ENCODE measurements around the gene DLL3. TPM values are rescaled to one million over a fixed set of nuclear protein-coding genes. Genes with fewer than 3 reads are reported as not detected.

DLL3 gene
- total RNA-seq, 1 experiment from 2014 or later: 16.4 TPM

DNA sequence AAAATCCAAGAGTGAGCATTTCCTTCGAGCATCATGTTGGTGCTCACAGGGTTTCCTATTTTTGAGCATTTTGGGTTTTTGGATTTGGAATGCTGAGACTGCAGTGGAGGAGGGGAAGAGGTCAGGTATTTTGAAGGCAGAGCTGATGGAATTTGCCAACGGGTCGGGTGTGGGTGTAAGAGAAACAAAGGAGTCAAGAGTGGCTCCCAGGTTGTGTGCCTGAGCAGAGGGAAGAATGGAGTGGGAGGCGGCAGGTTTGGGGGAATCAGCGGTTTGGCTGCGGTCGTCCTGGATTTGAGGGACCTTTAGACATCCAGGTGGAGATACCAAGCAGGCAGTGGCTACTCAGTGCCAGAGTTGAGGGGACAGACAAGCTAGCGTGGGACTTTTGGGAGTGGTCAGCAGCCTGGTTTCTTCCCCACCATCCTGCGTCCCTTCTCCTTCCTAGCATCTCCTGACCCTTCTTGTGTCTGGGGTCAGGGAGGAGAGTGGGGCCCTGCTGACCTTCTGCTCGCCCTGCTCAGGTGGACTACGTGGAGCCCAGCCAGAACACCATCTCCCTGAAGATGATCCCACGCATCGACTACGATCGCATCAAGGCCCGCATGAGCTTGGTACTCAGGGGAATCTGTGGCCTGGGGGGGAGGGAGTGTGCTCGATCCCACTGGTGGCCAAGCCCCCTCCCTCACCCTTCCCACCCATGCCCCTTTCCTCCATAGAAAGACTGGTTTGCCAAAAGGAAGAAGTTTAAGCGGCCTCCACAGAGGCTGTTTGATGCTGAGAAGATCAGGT is 32.6 kb upstream of the DLL3 start:
- Mint-ChIP-seq H3K4me3 (no peak overlapping the region), H3K4me1 (no peaks in the 10 kb centered on the region), H3K27ac (no peak overlapping the region), H3K27me3 (ENCODE audit: low read depth) (no peaks in the 10 kb centered on the region), H3K9me3 (no peaks in the 10 kb centered on the region), H3K36me3 (peaks cover 72% of the 10 kb centered on the region)
- CTCF ChIA-PET: interaction anchor here (1.7 kb wide), 1 partner anchor 8 kb away, joined by 6 read pairs; no protein-coding TSS in a partner anchor
- POLR2A ChIA-PET: no interaction called here
- no peak for DNase-seq (ENCODE audit: low spot score)
- ATAC-seq: no peak
- TF ChIP-seq, protein P1, sequence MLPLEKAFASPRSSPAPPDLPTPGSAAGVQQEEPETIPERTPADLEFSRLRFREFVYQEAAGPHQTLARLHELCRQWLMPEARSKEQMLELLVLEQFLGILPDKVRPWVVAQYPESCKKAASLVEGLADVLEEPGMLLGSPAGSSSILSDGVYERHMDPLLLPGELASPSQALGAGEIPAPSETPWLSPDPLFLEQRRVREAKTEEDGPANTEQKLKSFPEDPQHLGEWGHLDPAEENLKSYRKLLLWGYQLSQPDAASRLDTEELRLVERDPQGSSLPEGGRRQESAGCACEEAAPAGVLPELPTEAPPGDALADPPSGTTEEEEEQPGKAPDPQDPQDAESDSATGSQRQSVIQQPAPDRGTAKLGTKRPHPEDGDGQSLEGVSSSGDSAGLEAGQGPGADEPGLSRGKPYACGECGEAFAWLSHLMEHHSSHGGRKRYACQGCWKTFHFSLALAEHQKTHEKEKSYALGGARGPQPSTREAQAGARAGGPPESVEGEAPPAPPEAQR (CRISPR knock-in tag; IDR thresholded peaks at IDR 0.05): no peak
- no peak for TF ChIP-seq RORB (CRISPR knock-in tag; IDR thresholded peaks at IDR 0.05)
- TF ChIP-seq, protein P2, sequence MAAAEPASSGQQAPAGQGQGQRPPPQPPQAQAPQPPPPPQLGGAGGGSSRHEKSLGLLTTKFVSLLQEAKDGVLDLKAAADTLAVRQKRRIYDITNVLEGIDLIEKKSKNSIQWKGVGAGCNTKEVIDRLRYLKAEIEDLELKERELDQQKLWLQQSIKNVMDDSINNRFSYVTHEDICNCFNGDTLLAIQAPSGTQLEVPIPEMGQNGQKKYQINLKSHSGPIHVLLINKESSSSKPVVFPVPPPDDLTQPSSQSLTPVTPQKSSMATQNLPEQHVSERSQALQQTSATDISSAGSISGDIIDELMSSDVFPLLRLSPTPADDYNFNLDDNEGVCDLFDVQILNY (CRISPR knock-in tag; IDR thresholded peaks at IDR 0.05): no peak
- TF ChIP-seq HMGA2 (CRISPR knock-in tag; IDR thresholded peaks at IDR 0.05): no peak
- TF ChIP-seq, protein P3, sequence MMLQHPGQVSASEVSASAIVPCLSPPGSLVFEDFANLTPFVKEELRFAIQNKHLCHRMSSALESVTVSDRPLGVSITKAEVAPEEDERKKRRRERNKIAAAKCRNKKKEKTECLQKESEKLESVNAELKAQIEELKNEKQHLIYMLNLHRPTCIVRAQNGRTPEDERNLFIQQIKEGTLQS (CRISPR knock-in tag; conservative IDR thresholded peaks at IDR 0.05): no peak
- TF ChIP-seq, protein P4, sequence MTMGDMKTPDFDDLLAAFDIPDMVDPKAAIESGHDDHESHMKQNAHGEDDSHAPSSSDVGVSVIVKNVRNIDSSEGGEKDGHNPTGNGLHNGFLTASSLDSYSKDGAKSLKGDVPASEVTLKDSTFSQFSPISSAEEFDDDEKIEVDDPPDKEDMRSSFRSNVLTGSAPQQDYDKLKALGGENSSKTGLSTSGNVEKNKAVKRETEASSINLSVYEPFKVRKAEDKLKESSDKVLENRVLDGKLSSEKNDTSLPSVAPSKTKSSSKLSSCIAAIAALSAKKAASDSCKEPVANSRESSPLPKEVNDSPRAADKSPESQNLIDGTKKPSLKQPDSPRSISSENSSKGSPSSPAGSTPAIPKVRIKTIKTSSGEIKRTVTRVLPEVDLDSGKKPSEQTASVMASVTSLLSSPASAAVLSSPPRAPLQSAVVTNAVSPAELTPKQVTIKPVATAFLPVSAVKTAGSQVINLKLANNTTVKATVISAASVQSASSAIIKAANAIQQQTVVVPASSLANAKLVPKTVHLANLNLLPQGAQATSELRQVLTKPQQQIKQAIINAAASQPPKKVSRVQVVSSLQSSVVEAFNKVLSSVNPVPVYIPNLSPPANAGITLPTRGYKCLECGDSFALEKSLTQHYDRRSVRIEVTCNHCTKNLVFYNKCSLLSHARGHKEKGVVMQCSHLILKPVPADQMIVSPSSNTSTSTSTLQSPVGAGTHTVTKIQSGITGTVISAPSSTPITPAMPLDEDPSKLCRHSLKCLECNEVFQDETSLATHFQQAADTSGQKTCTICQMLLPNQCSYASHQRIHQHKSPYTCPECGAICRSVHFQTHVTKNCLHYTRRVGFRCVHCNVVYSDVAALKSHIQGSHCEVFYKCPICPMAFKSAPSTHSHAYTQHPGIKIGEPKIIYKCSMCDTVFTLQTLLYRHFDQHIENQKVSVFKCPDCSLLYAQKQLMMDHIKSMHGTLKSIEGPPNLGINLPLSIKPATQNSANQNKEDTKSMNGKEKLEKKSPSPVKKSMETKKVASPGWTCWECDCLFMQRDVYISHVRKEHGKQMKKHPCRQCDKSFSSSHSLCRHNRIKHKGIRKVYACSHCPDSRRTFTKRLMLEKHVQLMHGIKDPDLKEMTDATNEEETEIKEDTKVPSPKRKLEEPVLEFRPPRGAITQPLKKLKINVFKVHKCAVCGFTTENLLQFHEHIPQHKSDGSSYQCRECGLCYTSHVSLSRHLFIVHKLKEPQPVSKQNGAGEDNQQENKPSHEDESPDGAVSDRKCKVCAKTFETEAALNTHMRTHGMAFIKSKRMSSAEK (CRISPR knock-in tag; IDR thresholded peaks at IDR 0.05; ENCODE audit: borderline replicate concordance): no peak
- TF ChIP-seq, protein P5, sequence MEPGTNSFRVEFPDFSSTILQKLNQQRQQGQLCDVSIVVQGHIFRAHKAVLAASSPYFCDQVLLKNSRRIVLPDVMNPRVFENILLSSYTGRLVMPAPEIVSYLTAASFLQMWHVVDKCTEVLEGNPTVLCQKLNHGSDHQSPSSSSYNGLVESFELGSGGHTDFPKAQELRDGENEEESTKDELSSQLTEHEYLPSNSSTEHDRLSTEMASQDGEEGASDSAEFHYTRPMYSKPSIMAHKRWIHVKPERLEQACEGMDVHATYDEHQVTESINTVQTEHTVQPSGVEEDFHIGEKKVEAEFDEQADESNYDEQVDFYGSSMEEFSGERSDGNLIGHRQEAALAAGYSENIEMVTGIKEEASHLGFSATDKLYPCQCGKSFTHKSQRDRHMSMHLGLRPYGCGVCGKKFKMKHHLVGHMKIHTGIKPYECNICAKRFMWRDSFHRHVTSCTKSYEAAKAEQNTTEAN (CRISPR knock-in tag; IDR thresholded peaks at IDR 0.05): no peak
- TF ChIP-seq ZNF317 (CRISPR knock-in tag; IDR thresholded peaks at IDR 0.05; ENCODE audit: borderline replicate concordance, low read depth): no peak
- TF ChIP-seq NR1H2 (CRISPR knock-in tag; IDR thresholded peaks at IDR 0.05): no peak
- TF ChIP-seq, protein P6, sequence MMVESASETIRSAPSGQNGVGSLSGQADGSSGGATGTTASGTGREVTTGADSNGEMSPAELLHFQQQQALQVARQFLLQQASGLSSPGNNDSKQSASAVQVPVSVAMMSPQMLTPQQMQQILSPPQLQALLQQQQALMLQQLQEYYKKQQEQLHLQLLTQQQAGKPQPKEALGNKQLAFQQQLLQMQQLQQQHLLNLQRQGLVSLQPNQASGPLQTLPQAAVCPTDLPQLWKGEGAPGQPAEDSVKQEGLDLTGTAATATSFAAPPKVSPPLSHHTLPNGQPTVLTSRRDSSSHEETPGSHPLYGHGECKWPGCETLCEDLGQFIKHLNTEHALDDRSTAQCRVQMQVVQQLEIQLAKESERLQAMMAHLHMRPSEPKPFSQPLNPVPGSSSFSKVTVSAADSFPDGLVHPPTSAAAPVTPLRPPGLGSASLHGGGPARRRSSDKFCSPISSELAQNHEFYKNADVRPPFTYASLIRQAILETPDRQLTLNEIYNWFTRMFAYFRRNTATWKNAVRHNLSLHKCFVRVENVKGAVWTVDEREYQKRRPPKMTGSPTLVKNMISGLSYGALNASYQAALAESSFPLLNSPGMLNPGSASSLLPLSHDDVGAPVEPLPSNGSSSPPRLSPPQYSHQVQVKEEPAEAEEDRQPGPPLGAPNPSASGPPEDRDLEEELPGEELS (CRISPR knock-in tag; IDR thresholded peaks at IDR 0.05): no peak
- TF ChIP-seq, protein P7, sequence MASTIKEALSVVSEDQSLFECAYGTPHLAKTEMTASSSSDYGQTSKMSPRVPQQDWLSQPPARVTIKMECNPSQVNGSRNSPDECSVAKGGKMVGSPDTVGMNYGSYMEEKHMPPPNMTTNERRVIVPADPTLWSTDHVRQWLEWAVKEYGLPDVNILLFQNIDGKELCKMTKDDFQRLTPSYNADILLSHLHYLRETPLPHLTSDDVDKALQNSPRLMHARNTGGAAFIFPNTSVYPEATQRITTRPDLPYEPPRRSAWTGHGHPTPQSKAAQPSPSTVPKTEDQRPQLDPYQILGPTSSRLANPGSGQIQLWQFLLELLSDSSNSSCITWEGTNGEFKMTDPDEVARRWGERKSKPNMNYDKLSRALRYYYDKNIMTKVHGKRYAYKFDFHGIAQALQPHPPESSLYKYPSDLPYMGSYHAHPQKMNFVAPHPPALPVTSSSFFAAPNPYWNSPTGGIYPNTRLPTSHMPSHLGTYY (CRISPR knock-in tag; IDR thresholded peaks at IDR 0.05): no peak
- TF ChIP-seq, protein P8, sequence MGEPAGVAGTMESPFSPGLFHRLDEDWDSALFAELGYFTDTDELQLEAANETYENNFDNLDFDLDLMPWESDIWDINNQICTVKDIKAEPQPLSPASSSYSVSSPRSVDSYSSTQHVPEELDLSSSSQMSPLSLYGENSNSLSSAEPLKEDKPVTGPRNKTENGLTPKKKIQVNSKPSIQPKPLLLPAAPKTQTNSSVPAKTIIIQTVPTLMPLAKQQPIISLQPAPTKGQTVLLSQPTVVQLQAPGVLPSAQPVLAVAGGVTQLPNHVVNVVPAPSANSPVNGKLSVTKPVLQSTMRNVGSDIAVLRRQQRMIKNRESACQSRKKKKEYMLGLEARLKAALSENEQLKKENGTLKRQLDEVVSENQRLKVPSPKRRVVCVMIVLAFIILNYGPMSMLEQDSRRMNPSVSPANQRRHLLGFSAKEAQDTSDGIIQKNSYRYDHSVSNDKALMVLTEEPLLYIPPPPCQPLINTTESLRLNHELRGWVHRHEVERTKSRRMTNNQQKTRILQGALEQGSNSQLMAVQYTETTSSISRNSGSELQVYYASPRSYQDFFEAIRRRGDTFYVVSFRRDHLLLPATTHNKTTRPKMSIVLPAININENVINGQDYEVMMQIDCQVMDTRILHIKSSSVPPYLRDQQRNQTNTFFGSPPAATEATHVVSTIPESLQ (CRISPR knock-in tag; IDR thresholded peaks at IDR 0.05): no peak
- no peak for TF ChIP-seq IRF2 (CRISPR knock-in tag; IDR thresholded peaks at IDR 0.05; ENCODE audit: borderline replicate concordance, low read depth)
- TF ChIP-seq TCF7 (CRISPR knock-in tag; IDR thresholded peaks at IDR 0.05; ENCODE audit: low read depth): no peak
- TF ChIP-seq, protein P9, sequence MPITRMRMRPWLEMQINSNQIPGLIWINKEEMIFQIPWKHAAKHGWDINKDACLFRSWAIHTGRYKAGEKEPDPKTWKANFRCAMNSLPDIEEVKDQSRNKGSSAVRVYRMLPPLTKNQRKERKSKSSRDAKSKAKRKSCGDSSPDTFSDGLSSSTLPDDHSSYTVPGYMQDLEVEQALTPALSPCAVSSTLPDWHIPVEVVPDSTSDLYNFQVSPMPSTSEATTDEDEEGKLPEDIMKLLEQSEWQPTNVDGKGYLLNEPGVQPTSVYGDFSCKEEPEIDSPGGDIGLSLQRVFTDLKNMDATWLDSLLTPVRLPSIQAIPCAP (CRISPR knock-in tag; IDR thresholded peaks at IDR 0.05): no peak
- TF ChIP-seq, protein P10, sequence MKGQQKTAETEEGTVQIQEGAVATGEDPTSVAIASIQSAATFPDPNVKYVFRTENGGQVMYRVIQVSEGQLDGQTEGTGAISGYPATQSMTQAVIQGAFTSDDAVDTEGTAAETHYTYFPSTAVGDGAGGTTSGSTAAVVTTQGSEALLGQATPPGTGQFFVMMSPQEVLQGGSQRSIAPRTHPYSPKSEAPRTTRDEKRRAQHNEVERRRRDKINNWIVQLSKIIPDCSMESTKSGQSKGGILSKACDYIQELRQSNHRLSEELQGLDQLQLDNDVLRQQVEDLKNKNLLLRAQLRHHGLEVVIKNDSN (CRISPR knock-in tag; IDR thresholded peaks at IDR 0.05): no peak

Data from WTC11 (cell line).